Measurements from ENCODE around the gene PRAMEF33.
"Not testable (repeated sequence)": the region's sequence is repeated elsewhere in the genome, so short reads cannot be mapped to it uniquely, and the experiment has no call there.

PRAMEF33 gene

GRCh38 chr1:13303239-13303638, at the start of gene PRAMEF33:
PRAMEF33 (plus strand) TSS chr1:13303539; CDS start chr1:13305955, 2,416 bp downstream.
- not testable (repeated sequence) for DNase-seq (ENCODE audit: low read depth in 2 of 2)

GRCh38 chr1:13253898-13254297, 49.4 kb upstream of the PRAMEF33 start, which contains the start of gene PRAMEF5:
PRAMEF5 (plus strand) TSS chr1:13254198; CDS start chr1:13259269, 5,071 bp downstream.
- not testable (repeated sequence) for DNase-seq (ENCODE audit: low read depth in 2 of 2)

GRCh38 chr1:13265124-13265523, 38.2 kb upstream of the PRAMEF33 start:
- DNase-seq (ENCODE audit: low read depth in 2 of 2), result not testable (repeated sequence)

GRCh38 chr1:13277016-13277415, 26.3 kb upstream of the PRAMEF33 start:
- DNase-seq (ENCODE audit: low read depth in 2 of 2), result not testable (repeated sequence)

GRCh38 chr1:13279617-13280016, 23.7 kb upstream of the PRAMEF33 start:
- DNase-seq (ENCODE audit: low read depth in 2 of 2), result not testable (repeated sequence)

- DNase-seq (ENCODE audit: low read depth in 2 of 2), result not testable (repeated sequence)
Measured at GRCh38 chr1:13285037-13285436, 18.3 kb upstream of the PRAMEF33 start, which contains the start of gene PRAMEF8. PRAMEF8 (minus strand) TSS chr1:13285137; CDS start chr1:13284091, 1,046 bp downstream.

GRCh38 chr1:13289030-13289429, 14.3 kb upstream of the PRAMEF33 start:
- not testable (repeated sequence) for DNase-seq (ENCODE audit: low read depth in 2 of 2)

- DNase-seq (ENCODE audit: low read depth in 2 of 2), result not testable (repeated sequence)
Measured at GRCh38 chr1:13297216-13297931, 6.0 kb upstream of the PRAMEF33 start.

- not testable (repeated sequence) for DNase-seq (ENCODE audit: low read depth in 2 of 2)
Measured at GRCh38 chr1:13298699-13299098, 4.6 kb upstream of the PRAMEF33 start.

GRCh38 chr1:13302197-13302596, 1.1 kb upstream of the PRAMEF33 start:
- not testable (repeated sequence) for DNase-seq (ENCODE audit: low read depth in 2 of 2)

- DNase-seq (ENCODE audit: low read depth in 2 of 2), result not testable (repeated sequence)
Measured at GRCh38 chr1:13315281-13315680, 11.9 kb downstream of the PRAMEF33 start, which contains the start of gene PRAMEF15. PRAMEF15 (plus strand) TSS chr1:13315581; CDS start chr1:13318408, 2,827 bp downstream.

- not testable (repeated sequence) for DNase-seq (ENCODE audit: low read depth in 2 of 2)
Measured at GRCh38 chr1:13342496-13342895, 39.2 kb downstream of the PRAMEF33 start.

GRCh38 chr1:13347034-13347433, 43.7 kb downstream of the PRAMEF33 start, which contains the start of gene PRAMEF14:
PRAMEF14 (minus strand) TSS chr1:13347134; CDS start chr1:13345314, 1,820 bp downstream.
- DNase-seq (ENCODE audit: low read depth in 2 of 2), result not testable (repeated sequence)

GRCh38 chr1:13353476-13353875, 50.1 kb downstream of the PRAMEF33 start:
- not testable (repeated sequence) for DNase-seq (ENCODE audit: low read depth in 2 of 2)

GRCh38 chr1:13354475-13354874, 51.1 kb downstream of the PRAMEF33 start:
- not testable (repeated sequence) for DNase-seq (ENCODE audit: low read depth in 2 of 2)

GRCh38 chr1:13356774-13357173, 53.4 kb downstream of the PRAMEF33 start:
- peak in 1 of 2 donors; percentile 3 for DNase-seq (ENCODE audit: low read depth in 2 of 2)
